ENCODE results near the gene KPNA3.

GRCh38 chr13:49679246-49679645, 113.2 kb downstream of the KPNA3 start:
- TF ChIP-seq, protein P1, sequence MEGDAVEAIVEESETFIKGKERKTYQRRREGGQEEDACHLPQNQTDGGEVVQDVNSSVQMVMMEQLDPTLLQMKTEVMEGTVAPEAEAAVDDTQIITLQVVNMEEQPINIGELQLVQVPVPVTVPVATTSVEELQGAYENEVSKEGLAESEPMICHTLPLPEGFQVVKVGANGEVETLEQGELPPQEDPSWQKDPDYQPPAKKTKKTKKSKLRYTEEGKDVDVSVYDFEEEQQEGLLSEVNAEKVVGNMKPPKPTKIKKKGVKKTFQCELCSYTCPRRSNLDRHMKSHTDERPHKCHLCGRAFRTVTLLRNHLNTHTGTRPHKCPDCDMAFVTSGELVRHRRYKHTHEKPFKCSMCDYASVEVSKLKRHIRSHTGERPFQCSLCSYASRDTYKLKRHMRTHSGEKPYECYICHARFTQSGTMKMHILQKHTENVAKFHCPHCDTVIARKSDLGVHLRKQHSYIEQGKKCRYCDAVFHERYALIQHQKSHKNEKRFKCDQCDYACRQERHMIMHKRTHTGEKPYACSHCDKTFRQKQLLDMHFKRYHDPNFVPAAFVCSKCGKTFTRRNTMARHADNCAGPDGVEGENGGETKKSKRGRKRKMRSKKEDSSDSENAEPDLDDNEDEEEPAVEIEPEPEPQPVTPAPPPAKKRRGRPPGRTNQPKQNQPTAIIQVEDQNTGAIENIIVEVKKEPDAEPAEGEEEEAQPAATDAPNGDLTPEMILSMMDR (IDR thresholded peaks at IDR 0.05; ENCODE audit: low read depth, low read length, poor library complexity, severe bottlenecking) = peak; percentile 47
- no peak for TF ChIP-seq EZH2phosphoT487 (IDR thresholded peaks at IDR 0.05; ENCODE audit: borderline replicate concordance, low read length)
